Adrenal gland (tissue), 12 donors: Measurements from ENCODE around the gene SYNJ2. TPM values are rescaled to one million over a fixed set of nuclear protein-coding genes. Genes with fewer than 3 reads are reported as not detected.

Source experiments
- DNase-seq, 7 donors: peaks; one replicate each; pipeline ENCODE4 v3.0.0-alpha.2; 2019 to 2020
- H3K27ac ChIP-seq, 5 donors: fragments of 200-600 bp; sonication (generic) in 4 of 5; 1 replicate in 3 of 5; 2 replicates in 2 of 5; pipeline versions ENCODE4 v1.5.1 to v1.8.0; 2016 to 2020; ENCODE audit warnings: mild to moderate bottlenecking in 1 of 5
- H3K27me3 ChIP-seq: fragments of 200-600 bp; 2 replicates; pipeline ENCODE4 v1.8.0; 2021
- H3K36me3 ChIP-seq, 2 donors: fragments of 200-600 bp; replicated peaks in 1 of 2; 1 replicate in 1 of 2; 2 replicates in 1 of 2; pipeline versions ENCODE4 v1.5.1 to v1.8.0; 2018 to 2022
- H3K4me1 ChIP-seq, 2 donors: fragments of 200-600 bp; replicated peaks in 1 of 2; 1 replicate in 1 of 2; 2 replicates in 1 of 2; pipeline versions ENCODE4 v1.5.1 to v1.8.0; 2018 to 2021
- H3K4me3 ChIP-seq, 4 donors: fragments of 200-600 bp; sonication (generic) in 3 of 4; one replicate each; pipeline ENCODE4 v1.5.1; 2016 to 2018
- H3K9me3 ChIP-seq, 3 donors: fragments of 200-600 bp; sonication (generic) in 1 of 3; replicated peaks in 1 of 3; 1 replicate in 2 of 3; 2 replicates in 1 of 3; pipeline versions ENCODE4 v1.5.1 to v1.8.0; 2016 to 2021
- CTCF ChIP-seq, 6 experiments: fragments of 450-650 bp in 4 of 6; fragments of 200-600 bp in 2 of 6; sonication (generic) in 1 of 6; IDR thresholded peaks; 1 replicate in 5 of 6; 2 replicates in 1 of 6; pipeline versions ENCODE4 v1.5.1 to v1.8.0; 2016 to 2021; ENCODE audit warnings: antibody characterized with exemption in 6 of 6, mild to moderate bottlenecking in 2 of 6, moderate library complexity in 1 of 6
- POLR2A ChIP-seq, 2 donors: fragments of 450-650 bp; IDR thresholded peaks; one replicate each; pipeline ENCODE4 v1.6.1; 2017; ENCODE audit warnings: antibody characterized with exemption in 2 of 2, mild to moderate bottlenecking in 2 of 2, moderate library complexity in 1 of 2
- WGBS, 4 donors: extraction: QIAGEN DNeasy Blood & Tissue Kit in 2 of 4; methylation state at CpG; one replicate each; pipeline versions ENCODE4 v1.1.5 to v1.1.7; 2013 to 2017; 5-methylcytosine and 5-hydroxymethylcytosine counted together
- intact Hi-C, 2 donors: fragments of 100-400 bp; cut with DNase I; formaldehyde crosslinking; loops; one replicate each; pipeline versions ENCODE4 v1.14.1 to v1.15.0; 2022 to 2023
- polyA plus RNA-seq, 3 donors: library from polyadenylated mRNA; stranded (reverse); fragments of 200-250 nt in 2 of 3; fragments of 350-450 nt in 1 of 3; fragmentation: Illumina TruSeq in 1 of 3; extraction: RNeasy Lipid Tissue Mini Kit (QIAGEN cat#74804) in 1 of 3; gene quantifications; one replicate each; pipeline ENCODE4 v1.2.3, GENCODE V29; 2013 to 2014
- total RNA-seq, 9 donors: library from RNA; depleted of rRNA in 4 of 9; stranded (reverse); fragments of >200 nt in 4 of 9; fragments of 120-200 nt in 1 of 9; fragmentation: NEBNext Ultra II Directional in 1 of 9; extraction: Animal tissue kit (Norgen Biotek cat#: 25700) in 1 of 9; gene quantifications; one replicate each; pipeline versions ENCODE4 v1.1.0 to v1.2.4, GENCODE V29; 2013 to 2023
- donor health status: healthy with polysubstance abuse.
- donor health status: Bipolar disorder and iron deficiency.
- donor health status: DM: yes; HTN: yes; CAD: no.
- donor health status: DM: no; HTN: no; CAD: no.
- donor health status: DM: no; HTN: no; CAD: no.
- donor health status: DM: yes; HTN: yes; CAD: no.

Gene SYNJ2
- total and polyA plus RNA-seq, 12 donors: 1.6 to 20.5 (median 12.8) TPM

- Histone ChIP-seq H3K27ac (no peak overlapping the region), H3K4me1 (no peaks in the 10 kb centered on the region), H3K4me3 (no peak overlapping the region), H3K9me3 (no peaks in the 10 kb centered on the region), H3K27me3 (no peaks in the 10 kb centered on the region), H3K36me3 (no peaks in the 10 kb centered on the region)
- intact Hi-C loops: no loop called here
- TF ChIP-seq POLR2A (IDR thresholded peaks at IDR 0.05) (no peak), CTCF (IDR thresholded peaks at IDR 0.05) (no peak)
- WGBS, 4 donors: 86 to 96% (median 93%) methylated on average over 2 of the region's 2 CpGs
- DNase-seq: no peak
Measured at GRCh38 chr6:157975456-157975855, 6.2 kb upstream of the SYNJ2 start.

- 92 to 98% (median 94%) methylated on average over 10 to 21 of the region's 21 CpGs for WGBS, 4 donors
Measured at GRCh38 chr6:157976345-157977175, 5.1 kb upstream of the SYNJ2 start.

DNA sequence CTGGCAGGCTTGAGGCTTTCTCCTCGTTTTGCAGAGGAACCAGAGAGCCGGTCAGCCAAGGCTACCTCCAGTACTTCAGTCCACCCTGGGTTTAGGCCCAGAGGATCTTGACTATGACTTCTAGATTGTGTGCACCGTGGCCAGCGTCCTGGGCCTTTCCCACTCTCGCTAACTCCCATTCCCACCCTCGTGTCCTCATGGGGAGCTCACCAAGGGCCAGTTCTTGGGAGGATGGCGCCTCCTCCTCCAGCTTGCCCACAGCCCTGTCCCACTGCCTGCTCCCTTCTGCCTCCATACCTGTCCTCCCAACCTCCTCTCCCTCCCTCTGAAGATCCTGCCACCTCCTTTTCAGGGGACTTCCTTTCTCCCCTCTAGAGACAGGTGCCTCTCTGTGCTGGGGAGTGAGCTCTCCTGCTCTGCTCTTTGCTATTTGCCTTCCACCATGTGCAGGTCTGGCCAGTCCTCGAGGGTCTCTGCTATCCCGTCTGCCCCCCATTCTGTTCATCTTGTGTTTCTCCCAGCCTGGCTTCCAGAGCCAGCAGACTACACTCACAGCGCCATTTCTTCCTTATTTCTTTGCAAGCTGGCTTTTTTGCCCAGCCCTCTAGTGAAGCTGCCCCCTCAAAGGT lies 4.4 kb upstream of the SYNJ2 start:
- no peak for DNase-seq
- no peak for TF ChIP-seq CTCF (IDR thresholded peaks at IDR 0.05)
- TF ChIP-seq POLR2A (IDR thresholded peaks at IDR 0.05): no peak
- H3K27me3 ChIP-seq: no peaks in the 10 kb centered on the region
- no peak overlapping the region for H3K4me3 ChIP-seq
- H3K9me3 ChIP-seq: no peaks in the 10 kb centered on the region
- peaks cover 0 to 5% of the 10 kb centered on the region in 2 donors for H3K4me1 ChIP-seq
- H3K27ac ChIP-seq: no peak overlapping the region
- H3K36me3 ChIP-seq: no peaks in the 10 kb centered on the region
- intact Hi-C loops: no loop called here
- 89 to 93% (median 91%) methylated on average over 10 of the region's 10 CpGs for WGBS, 4 donors

More at GRCh38 chr6:157976345-157977175, 5.1 kb upstream of the SYNJ2 start:
- Histone ChIP-seq H3K36me3 (no peaks in the 10 kb centered on the region), H3K27ac (no peak overlapping the region), H3K9me3 (no peaks in the 10 kb centered on the region), H3K27me3 (no peaks in the 10 kb centered on the region), H3K4me1 (peaks cover 0 to 4% of the 10 kb centered on the region in 2 donors), H3K4me3 (no peak overlapping the region)
- no peak for DNase-seq
- no peak for TF ChIP-seq POLR2A (IDR thresholded peaks at IDR 0.05)
- TF ChIP-seq CTCF (IDR thresholded peaks at IDR 0.05): no peak
- intact Hi-C loops: no loop called here

GRCh38 chr6:157978021-157978783 lies 3.5 kb upstream of the SYNJ2 start:
- 86 to 89% (median 87%) methylated on average over 16 of the region's 16 CpGs for WGBS, 4 donors
- intact Hi-C loops: no loop called here
- Histone ChIP-seq H3K4me3 (no peak overlapping the region), H3K4me1 (peaks cover 0 to 14% of the 10 kb centered on the region in 2 donors), H3K9me3 (no peaks in the 10 kb centered on the region), H3K36me3 (no peaks in the 10 kb centered on the region), H3K27ac (no peak overlapping the region), H3K27me3 (no peaks in the 10 kb centered on the region)
- TF ChIP-seq CTCF (IDR thresholded peaks at IDR 0.05): no peak
- no peak for TF ChIP-seq POLR2A (IDR thresholded peaks at IDR 0.05)
- DNase-seq: no peak
